ENCODE results near the gene MAPK1IP1L. TPM values are rescaled to one million over a fixed set of nuclear protein-coding genes. Genes with fewer than 3 reads are reported as not detected.

MAPK1IP1L gene
- total RNA-seq, 1 experiment from 2014 or later: 164 TPM

GRCh38 chr14:55115861-55116245, 64.4 kb downstream of the MAPK1IP1L start:
- no peak for DNase-seq (ENCODE audit: low spot score)

GRCh38 chr14:55116246-55117030, 65.0 kb downstream of the MAPK1IP1L start:
- no TSS peak for BruUV-seq (replicated peaks)
- ChIA-PET POLR2A (ENCODE audit: low non-redundant PET) (no interaction called here), CTCF (no interaction called here)
- intact Hi-C loops (cut with micrococcal nuclease; ENCODE audit: unreplicated experiment): no loop called here
- Histone ChIP-seq H3K9me3 (ENCODE audit: low read depth, low read length, poor library complexity, severe bottlenecking) (no peaks in the 10 kb centered on the region), H3K27me3 (replicated peaks; ENCODE audit: insufficient read depth, low read depth, low read length, poor library complexity) (no peaks in the 10 kb centered on the region), H3K4me3 (ENCODE audit: low read depth, low read length, poor library complexity, severe bottlenecking) (no peak overlapping the region), H3K27ac (ENCODE audit: low read depth, low read length, poor library complexity, severe bottlenecking) (no peak overlapping the region), H3K4me1 (ENCODE audit: insufficient read depth, low read length, poor library complexity, severe bottlenecking) (no peaks in the 10 kb centered on the region), H3K36me3 (ENCODE audit: insufficient read depth, low read length, poor library complexity, severe bottlenecking) (no peaks in the 10 kb centered on the region)
- no peak for DNase-seq (ENCODE audit: low spot score)
- TF ChIP-seq EZH2 (IDR thresholded peaks at IDR 0.05; ENCODE audit: borderline replicate concordance, low read depth, low read length, poor library complexity, severe bottlenecking) (no peak), CTCF (conservative IDR thresholded peaks at IDR 0.05; ENCODE audit: low read depth, low read length) (no peak)

More at GRCh38 chr14:55115861-55116245, 64.4 kb downstream of the MAPK1IP1L start:
- no TSS peak for BruUV-seq (replicated peaks)
- TF ChIP-seq CTCF (conservative IDR thresholded peaks at IDR 0.05; ENCODE audit: low read depth, low read length): no peak
- TF ChIP-seq EZH2 (IDR thresholded peaks at IDR 0.05; ENCODE audit: borderline replicate concordance, low read depth, low read length, poor library complexity, severe bottlenecking): no peak
- ChIA-PET CTCF (no interaction called here), POLR2A (ENCODE audit: low non-redundant PET) (no interaction called here)
- Histone ChIP-seq H3K4me3 (ENCODE audit: low read depth, low read length, poor library complexity, severe bottlenecking) (no peak overlapping the region), H3K27me3 (replicated peaks; ENCODE audit: insufficient read depth, low read depth, low read length, poor library complexity) (no peaks in the 10 kb centered on the region), H3K36me3 (ENCODE audit: insufficient read depth, low read length, poor library complexity, severe bottlenecking) (no peaks in the 10 kb centered on the region), H3K4me1 (ENCODE audit: insufficient read depth, low read length, poor library complexity, severe bottlenecking) (no peaks in the 10 kb centered on the region), H3K27ac (ENCODE audit: low read depth, low read length, poor library complexity, severe bottlenecking) (no peak overlapping the region), H3K9me3 (ENCODE audit: low read depth, low read length, poor library complexity, severe bottlenecking) (no peaks in the 10 kb centered on the region)
- intact Hi-C loops (cut with micrococcal nuclease; ENCODE audit: unreplicated experiment): no loop called here

- Histone ChIP-seq H3K36me3 (ENCODE audit: insufficient read depth, low read length, poor library complexity, severe bottlenecking) (no peaks in the 10 kb centered on the region), H3K27me3 (replicated peaks; ENCODE audit: insufficient read depth, low read depth, low read length, poor library complexity) (no peaks in the 10 kb centered on the region), H3K4me1 (ENCODE audit: insufficient read depth, low read length, poor library complexity, severe bottlenecking) (peaks cover 4% of the 10 kb centered on the region), H3K27ac (ENCODE audit: low read depth, low read length, poor library complexity, severe bottlenecking) (no peak overlapping the region), H3K4me3 (ENCODE audit: low read depth, low read length, poor library complexity, severe bottlenecking) (no peak overlapping the region), H3K9me3 (ENCODE audit: low read depth, low read length, poor library complexity, severe bottlenecking) (no peaks in the 10 kb centered on the region)
- ChIA-PET CTCF (no interaction called here), POLR2A (ENCODE audit: low non-redundant PET) (no interaction called here)
- intact Hi-C loops (cut with micrococcal nuclease; ENCODE audit: unreplicated experiment): no loop called here
- BruUV-seq (replicated peaks): no TSS peak
- TF ChIP-seq CTCF (conservative IDR thresholded peaks at IDR 0.05; ENCODE audit: low read depth, low read length) (no peak), EZH2 (IDR thresholded peaks at IDR 0.05; ENCODE audit: borderline replicate concordance, low read depth, low read length, poor library complexity, severe bottlenecking) (no peak)
- DNase-seq (ENCODE audit: low spot score): no peak
These were observed 66.5 kb downstream of the MAPK1IP1L start for GRCh38 chr14:55117803-55118441.
